Naive thymus-derived CD4-positive, alpha-beta T cell (primary cell): ENCODE measurements around the gene PDZD8. TPM values are rescaled to one million over a fixed set of nuclear protein-coding genes. Genes with fewer than 3 reads are reported as not detected.

Source experiments
- ATAC-seq: fragments of 150-1000 bp; cut with Tn5 transposase; 2 replicates; pipeline ENCODE4 v1.10.0; 2021; ENCODE audit warnings: mild to moderate bottlenecking, moderate library complexity
- CTCF ChIA-PET: fragments of 350-600 bp; sonication (Branson Sonifier 250); formaldehyde crosslinking; loops from one replicate; lab custom pipeline; 2021; ENCODE audit warnings: antibody characterized with exemption; lab: Charles Lee
- POLR2A ChIA-PET: fragments of 350-600 bp; sonication (Branson Sonifier 250); formaldehyde crosslinking; loops from one replicate; lab custom pipeline; 2021; ENCODE audit warnings: antibody characterized with exemption, inconsistent platforms; lab: Charles Lee
- DNase-seq, 9 donors: peaks; one replicate each; pipeline versions ENCODE4 v3.0.0 to v3.0.0-alpha.2; 2020 to 2022; ENCODE audit warnings: mixed read lengths in 1 of 9
- H3K27ac ChIP-seq: one replicate; pipeline ENCODE4 v1.7.0; 2013; ENCODE audit warnings: mild to moderate bottlenecking, low read depth, low read length, moderate library complexity
- H3K27me3 ChIP-seq, 2 donors: one replicate each; pipeline ENCODE4 v1.7.0; 2013; ENCODE audit warnings: low read length in 2 of 2, mild to moderate bottlenecking in 2 of 2, moderate library complexity in 2 of 2; ENCODE audit not compliant: control insufficient read depth in 2 of 2, insufficient read depth in 2 of 2
- H3K36me3 ChIP-seq, 3 experiments: 1 replicate in 2 of 3; 2 replicates in 1 of 3; pipeline ENCODE4 v1.7.0; 2013; ENCODE audit warnings: low read length in 3 of 3, mild to moderate bottlenecking in 3 of 3, moderate library complexity in 1 of 3; ENCODE audit not compliant: insufficient read depth in 3 of 3, control insufficient read depth in 2 of 3
- H3K4me1 ChIP-seq, 2 donors: one replicate each; pipeline ENCODE4 v1.7.0; 2013; ENCODE audit warnings: low read length in 2 of 2, mild to moderate bottlenecking in 2 of 2, moderate library complexity in 1 of 2; ENCODE audit not compliant: control insufficient read depth in 2 of 2, insufficient read depth in 2 of 2
- H3K4me3 ChIP-seq: 2 replicates; pipeline ENCODE4 v1.7.0; 2013; ENCODE audit warnings: mild to moderate bottlenecking, low read length
- H3K9me3 ChIP-seq, 3 experiments: 1 replicate in 2 of 3; 2 replicates in 1 of 3; pipeline ENCODE4 v1.7.0; 2013; ENCODE audit warnings: low read length in 3 of 3; ENCODE audit not compliant: control insufficient read depth in 2 of 3
- H3K27ac Mint-ChIP-seq, 9 donors: one replicate each; pipeline ENCODE4 v1.8.0; 2020 to 2022; ENCODE audit warnings: mixed read lengths in 9 of 9, mild to moderate bottlenecking in 8 of 9, moderate library complexity in 5 of 9, inconsistent platforms in 2 of 9
- H3K27me3 Mint-ChIP-seq, 5 donors: one replicate each; pipeline ENCODE4 v1.8.0; 2021 to 2022; ENCODE audit warnings: mixed read lengths in 5 of 5, mild to moderate bottlenecking in 1 of 5
- H3K36me3 Mint-ChIP-seq, 5 donors: one replicate each; pipeline ENCODE4 v1.8.0; 2020 to 2022; ENCODE audit warnings: mixed read lengths in 5 of 5, mild to moderate bottlenecking in 3 of 5, inconsistent platforms in 1 of 5
- H3K4me1 Mint-ChIP-seq, 7 donors: one replicate each; pipeline ENCODE4 v1.8.0; 2020 to 2022; ENCODE audit warnings: mixed read lengths in 7 of 7, mild to moderate bottlenecking in 3 of 7, inconsistent platforms in 1 of 7
- H3K4me3 Mint-ChIP-seq, 10 donors: one replicate each; pipeline ENCODE4 v1.8.0; 2020 to 2022; ENCODE audit warnings: mild to moderate bottlenecking in 10 of 10, mixed read lengths in 10 of 10, moderate library complexity in 6 of 10, inconsistent platforms in 2 of 10
- H3K9me3 Mint-ChIP-seq, 11 donors: one replicate each; pipeline ENCODE4 v1.8.0; 2020 to 2022; ENCODE audit warnings: mixed read lengths in 11 of 11, mild to moderate bottlenecking in 4 of 11, inconsistent platforms in 1 of 11, moderate library complexity in 1 of 11
- intact Hi-C, 2 donors: fragments of 100-400 bp; cut with micrococcal nuclease; formaldehyde crosslinking; loops; one replicate each; pipeline ENCODE4 v1.15.1; 2023
- polyA plus RNA-seq, 2 donors: library from polyadenylated mRNA; unstranded; fragments of 300-500 nt; fragmentation: Illumina TruSeq; gene quantifications; one replicate each; pipeline ENCODE4 v1.2.3, GENCODE V29; 2021
- total RNA-seq, 6 experiments: library from RNA in 5 of 6; stranded (reverse) in 5 of 6; gene quantifications; 1 replicate in 5 of 6; 2 replicates in 1 of 6; pipeline ENCODE4 v1.2.3 and lab custom pipeline; 2021 to 2026

PDZD8 gene
- total and polyA plus RNA-seq, 7 experiments from 2014 or later: 8.5 to 24.0 (median 12.7) TPM

- intact Hi-C loops: no loop called here
- Mint-ChIP-seq H3K4me1 (peaks cover 4 to 27% (median 16%) of the 10 kb centered on the region in 7 donors), H3K36me3 (no peaks in the 10 kb centered on the region), H3K9me3 (peaks cover 0 to under 1% (median 0%) of the 10 kb centered on the region in 11 donors), H3K27me3 (peaks cover 18 to 34% (median 26%) of the 10 kb centered on the region in 5 donors), H3K27ac (no peak overlapping the region), H3K4me3 (no peak overlapping the region)
- H3K9me3 ChIP-seq: no peaks in the 10 kb centered on the region
- no peaks in the 10 kb centered on the region for H3K27me3 ChIP-seq
- no peaks in the 10 kb centered on the region for H3K36me3 ChIP-seq
- ATAC-seq: no peak
- POLR2A ChIA-PET: no interaction called here
- H3K4me3 ChIP-seq: no peak overlapping the region
- H3K4me1 ChIP-seq: no peaks in the 10 kb centered on the region
- no peak for DNase-seq
- CTCF ChIA-PET: no interaction called here
- H3K27ac ChIP-seq: no peak overlapping the region
These were observed 124.8 kb downstream of the PDZD8 start for GRCh38 chr10:117250411-117250810.

- intact Hi-C loops: no loop called here
- POLR2A ChIA-PET: no interaction called here
- H3K4me1 Mint-ChIP-seq: peaks cover 4 to 27% (median 16%) of the 10 kb centered on the region in 7 donors
These were observed 125.6 kb downstream of the PDZD8 start for GRCh38 chr10:117249493-117250093.

GRCh38 chr10:117248750-117249465, 126.3 kb downstream of the PDZD8 start:
- ATAC-seq (no peak), DNase-seq (peak in 1 of 9 donors; percentile 27)
- H3K4me1 ChIP-seq: no peaks in the 10 kb centered on the region
- POLR2A ChIA-PET: no interaction called here
- no peaks in the 10 kb centered on the region for H3K9me3 ChIP-seq
- CTCF ChIA-PET: no interaction called here
- Mint-ChIP-seq H3K36me3 (no peaks in the 10 kb centered on the region), H3K4me1 (peaks cover 4 to 27% (median 16%) of the 10 kb centered on the region in 7 donors), H3K9me3 (no peaks in the 10 kb centered on the region), H3K27me3 (peaks cover 31 to 42% (median 35%) of the 10 kb centered on the region in 5 donors), H3K27ac (peak overlapping the region in 2 of 9 donors; percentile 43 to 84), H3K4me3 (peak overlapping the region in 6 of 10 donors; percentile 3 to 75 (median 16))
- H3K4me3 ChIP-seq: no peak overlapping the region
- intact Hi-C loops: no loop called here
- H3K36me3 ChIP-seq: no peaks in the 10 kb centered on the region
- H3K27ac ChIP-seq: no peak overlapping the region
- no peaks in the 10 kb centered on the region for H3K27me3 ChIP-seq

More at GRCh38 chr10:117249493-117250093, 125.6 kb downstream of the PDZD8 start:
- Mint-ChIP-seq H3K36me3 (no peaks in the 10 kb centered on the region), H3K9me3 (no peaks in the 10 kb centered on the region), H3K27me3 (peaks cover 25 to 35% (median 33%) of the 10 kb centered on the region in 5 donors), H3K27ac (peak overlapping the region in 1 of 9 donors; percentile 84), H3K4me3 (peak overlapping the region in 2 of 10 donors; percentile 25 to 75)
- CTCF ChIA-PET: no interaction called here
- peak in 1 of 9 donors; percentile 13 for DNase-seq
- Histone ChIP-seq H3K9me3 (no peaks in the 10 kb centered on the region), H3K27ac (no peak overlapping the region), H3K4me1 (no peaks in the 10 kb centered on the region), H3K36me3 (no peaks in the 10 kb centered on the region), H3K4me3 (no peak overlapping the region), H3K27me3 (no peaks in the 10 kb centered on the region)
- ATAC-seq: peak; percentile 26

GRCh38 chr10:117246997-117247671, 128.1 kb downstream of the PDZD8 start:
- ATAC-seq: no peak
- Histone ChIP-seq H3K4me1 (no peaks in the 10 kb centered on the region), H3K27ac (no peak overlapping the region), H3K27me3 (peaks cover 0 to 1% of the 10 kb centered on the region in 2 donors), H3K36me3 (no peaks in the 10 kb centered on the region), H3K9me3 (no peaks in the 10 kb centered on the region), H3K4me3 (no peak overlapping the region)
- Mint-ChIP-seq H3K36me3 (no peaks in the 10 kb centered on the region), H3K4me1 (peaks cover 4 to 28% (median 20%) of the 10 kb centered on the region in 7 donors), H3K9me3 (no peaks in the 10 kb centered on the region), H3K27me3 (peaks cover 45 to 60% (median 50%) of the 10 kb centered on the region in 5 donors), H3K27ac (peak overlapping the region in 3 of 9 donors; percentile 44 to 83 (median 68)), H3K4me3 (peak overlapping the region in 3 of 10 donors; percentile 8 to 67 (median 47))
- ChIA-PET CTCF (no interaction called here), POLR2A (no interaction called here)
- intact Hi-C loops: no loop called here
- peak in 1 of 9 donors; percentile 43 for DNase-seq

GRCh38 chr10:117242463-117242832, 132.8 kb downstream of the PDZD8 start:
- DNase-seq (no peak), ATAC-seq (no peak)
- Mint-ChIP-seq H3K36me3 (no peaks in the 10 kb centered on the region), H3K9me3 (peaks cover 0 to under 1% (median 0%) of the 10 kb centered on the region in 11 donors), H3K4me3 (peak overlapping the region in 4 of 10 donors; percentile 12 to 88 (median 36)), H3K27ac (peak overlapping the region in 1 of 9 donors; percentile 3), H3K4me1 (peaks cover 0 to 20% (median 12%) of the 10 kb centered on the region in 7 donors), H3K27me3 (peaks cover 41 to 55% (median 50%) of the 10 kb centered on the region in 5 donors)
- Histone ChIP-seq H3K36me3 (no peaks in the 10 kb centered on the region), H3K4me1 (no peaks in the 10 kb centered on the region), H3K27ac (no peak overlapping the region), H3K9me3 (no peaks in the 10 kb centered on the region), H3K27me3 (peaks cover 0 to 5% of the 10 kb centered on the region in 2 donors), H3K4me3 (no peak overlapping the region)
- ChIA-PET POLR2A (no interaction called here), CTCF (no interaction called here)
- intact Hi-C loops: no loop called here

- peaks cover 42 to 48% (median 44%) of the 10 kb centered on the region in 5 donors for H3K27me3 Mint-ChIP-seq
- Histone ChIP-seq H3K36me3 (no peaks in the 10 kb centered on the region), H3K4me1 (no peaks in the 10 kb centered on the region), H3K9me3 (no peaks in the 10 kb centered on the region), H3K27me3 (peaks cover 0 to 5% of the 10 kb centered on the region in 2 donors), H3K4me3 (no peak overlapping the region), H3K27ac (no peak overlapping the region)
- H3K9me3 Mint-ChIP-seq: peaks cover 0 to 2% (median 0%) of the 10 kb centered on the region in 11 donors
- ChIA-PET CTCF (no interaction called here), POLR2A (no interaction called here)
- peaks cover 0 to 16% (median 8%) of the 10 kb centered on the region in 7 donors for H3K4me1 Mint-ChIP-seq
- DNase-seq (peak in 1 of 9 donors; percentile 11), ATAC-seq (peak; percentile 11)
- H3K4me3 Mint-ChIP-seq: peak overlapping the region in 8 of 10 donors; percentile 8 to 88 (median 68)
- intact Hi-C loops: no loop called here
- peak overlapping the region in 1 of 9 donors; percentile 3 for H3K27ac Mint-ChIP-seq
- no peaks in the 10 kb centered on the region for H3K36me3 Mint-ChIP-seq
These were observed 133.4 kb downstream of the PDZD8 start for GRCh38 chr10:117241541-117242462.
